Measurements from ENCODE around the gene LRIT1.

The LRIT1 gene

DNA sequence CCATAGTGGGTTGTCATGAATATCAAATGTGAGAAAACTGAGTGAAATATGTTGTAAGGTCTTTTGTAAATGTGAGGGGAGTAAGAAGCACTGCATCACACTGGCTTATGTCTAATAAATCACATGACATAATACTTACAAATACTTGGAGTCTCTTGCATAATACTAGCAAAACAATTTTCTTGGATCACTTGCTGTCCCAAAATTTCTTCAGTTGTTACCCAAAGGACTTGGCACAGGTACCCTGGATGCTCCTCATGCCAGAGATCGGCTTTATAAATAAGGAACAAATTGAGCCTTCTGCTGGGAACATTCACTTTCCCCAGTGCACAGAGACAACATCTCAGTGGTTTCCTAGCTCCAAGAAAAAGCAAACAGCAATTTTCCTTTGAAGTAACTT is 11.0 kb downstream of the LRIT1 start:
- H3K4me3 ChIP-seq (ENCODE audit: low read depth, low read length): no peak overlapping the region
- TF ChIP-seq, protein P1, sequence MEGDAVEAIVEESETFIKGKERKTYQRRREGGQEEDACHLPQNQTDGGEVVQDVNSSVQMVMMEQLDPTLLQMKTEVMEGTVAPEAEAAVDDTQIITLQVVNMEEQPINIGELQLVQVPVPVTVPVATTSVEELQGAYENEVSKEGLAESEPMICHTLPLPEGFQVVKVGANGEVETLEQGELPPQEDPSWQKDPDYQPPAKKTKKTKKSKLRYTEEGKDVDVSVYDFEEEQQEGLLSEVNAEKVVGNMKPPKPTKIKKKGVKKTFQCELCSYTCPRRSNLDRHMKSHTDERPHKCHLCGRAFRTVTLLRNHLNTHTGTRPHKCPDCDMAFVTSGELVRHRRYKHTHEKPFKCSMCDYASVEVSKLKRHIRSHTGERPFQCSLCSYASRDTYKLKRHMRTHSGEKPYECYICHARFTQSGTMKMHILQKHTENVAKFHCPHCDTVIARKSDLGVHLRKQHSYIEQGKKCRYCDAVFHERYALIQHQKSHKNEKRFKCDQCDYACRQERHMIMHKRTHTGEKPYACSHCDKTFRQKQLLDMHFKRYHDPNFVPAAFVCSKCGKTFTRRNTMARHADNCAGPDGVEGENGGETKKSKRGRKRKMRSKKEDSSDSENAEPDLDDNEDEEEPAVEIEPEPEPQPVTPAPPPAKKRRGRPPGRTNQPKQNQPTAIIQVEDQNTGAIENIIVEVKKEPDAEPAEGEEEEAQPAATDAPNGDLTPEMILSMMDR (IDR thresholded peaks at IDR 0.05; ENCODE audit: low read depth, low read length): no peak

DNA sequence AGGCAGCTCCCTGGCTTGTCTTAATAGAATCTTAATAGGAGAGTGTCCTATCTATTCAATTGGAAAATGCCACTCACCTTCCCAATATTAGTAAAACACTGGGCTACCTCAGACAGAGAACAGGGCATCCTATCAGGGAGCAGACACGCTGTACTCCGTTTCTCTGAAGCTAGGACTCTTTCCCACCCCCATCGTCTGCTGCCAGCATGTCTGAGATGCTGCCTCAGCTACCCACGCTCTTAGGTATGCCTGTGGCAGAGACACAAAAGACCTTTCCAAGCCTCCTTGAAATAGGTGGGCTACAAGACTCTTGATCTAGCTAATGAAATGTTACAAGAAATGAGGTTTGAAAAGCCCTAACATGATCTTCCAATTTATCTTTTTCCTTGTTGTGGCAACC is 13.5 kb downstream of the LRIT1 start:
- H3K4me3 ChIP-seq (ENCODE audit: low read depth, low read length): no peak overlapping the region
- TF ChIP-seq, protein P1 (IDR thresholded peaks at IDR 0.05; ENCODE audit: low read depth, low read length): no peak
- DNase-seq (ENCODE audit: low read depth, low spot score): no peak
- in situ Hi-C loops (cut with HindIII; ENCODE audit: low sequenced_read_pairs): no loop called here

More for the DNA sequence above, 11.0 kb downstream of the LRIT1 start:
- DNase-seq (ENCODE audit: low read depth, low spot score): no peak
- in situ Hi-C loops (cut with HindIII; ENCODE audit: low sequenced_read_pairs): no loop called here

DNA sequence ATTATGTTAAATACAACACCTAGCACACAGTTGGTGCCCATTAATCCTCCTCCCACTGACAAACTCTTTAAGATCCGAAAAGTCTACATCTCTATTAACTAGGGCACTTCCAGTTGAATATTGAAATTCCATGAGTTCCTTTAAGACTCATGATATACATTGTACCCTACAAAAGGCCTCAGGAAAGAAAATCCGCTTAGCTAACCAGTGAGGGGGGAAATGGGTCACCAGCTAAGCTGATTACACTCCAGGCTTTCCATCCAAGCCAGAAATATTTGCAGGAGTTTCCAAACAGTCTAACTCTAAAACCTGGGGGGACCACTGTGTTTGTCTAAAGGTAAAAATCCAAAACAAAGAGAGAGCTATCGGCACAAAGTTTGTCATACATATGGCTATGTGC is 14.7 kb downstream of the LRIT1 start:
- in situ Hi-C loops (cut with HindIII; ENCODE audit: low sequenced_read_pairs): no loop called here
- H3K4me3 ChIP-seq (ENCODE audit: low read depth, low read length): no peak overlapping the region
- DNase-seq (ENCODE audit: low read depth, low spot score): no peak
- TF ChIP-seq, protein P1 (IDR thresholded peaks at IDR 0.05; ENCODE audit: low read depth, low read length): no peak

DNA sequence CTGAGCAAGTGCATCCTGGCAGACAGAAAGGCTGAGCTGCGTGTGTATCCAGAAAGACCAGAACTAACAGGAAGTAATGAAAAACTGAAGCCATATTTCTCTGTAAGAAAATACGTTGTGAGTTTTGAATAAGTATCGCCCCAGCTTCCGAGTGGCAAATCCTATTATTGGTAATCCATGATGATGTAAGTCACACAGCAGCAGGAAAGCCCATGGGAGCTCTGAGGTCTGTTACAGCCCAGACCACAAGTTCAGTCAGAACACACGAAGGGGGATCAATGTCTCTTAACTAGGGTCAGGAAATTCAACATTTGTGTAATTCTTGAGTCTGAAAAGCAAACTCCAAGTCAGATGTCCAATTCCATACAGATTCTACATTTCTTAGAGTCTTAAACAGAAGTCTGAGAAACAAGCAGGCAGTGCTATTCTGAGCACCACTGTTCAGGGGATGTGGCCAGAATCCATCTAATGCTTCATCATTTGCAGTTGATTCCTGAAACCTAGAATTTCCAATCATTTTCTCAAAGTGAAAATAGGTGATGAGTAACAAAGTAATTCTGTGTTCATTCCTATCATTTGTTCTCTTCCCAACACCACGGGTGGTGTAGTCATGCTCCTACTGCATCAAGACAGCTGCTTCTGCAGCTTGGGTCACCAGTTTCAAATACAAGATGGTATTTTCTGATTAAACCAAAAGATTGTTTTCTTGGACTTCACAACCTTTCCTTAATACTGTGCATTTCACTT is 15.7 kb downstream of the LRIT1 start, which contains the start of gene LRIT2:
LRIT2 (minus strand) TSS at position 118 of the 747 bp plus-strand sequence; CDS start at position 94, 24 bp downstream.
- no peak within 1 kb of the TSS for H3K4me3 ChIP-seq (ENCODE audit: low read depth, low read length)
- DNase-seq (ENCODE audit: low read depth, low spot score): no peak
- TF ChIP-seq, protein P1 (IDR thresholded peaks at IDR 0.05; ENCODE audit: low read depth, low read length): no peak
- in situ Hi-C loops (cut with HindIII; ENCODE audit: low sequenced_read_pairs): no loop called here

DNA sequence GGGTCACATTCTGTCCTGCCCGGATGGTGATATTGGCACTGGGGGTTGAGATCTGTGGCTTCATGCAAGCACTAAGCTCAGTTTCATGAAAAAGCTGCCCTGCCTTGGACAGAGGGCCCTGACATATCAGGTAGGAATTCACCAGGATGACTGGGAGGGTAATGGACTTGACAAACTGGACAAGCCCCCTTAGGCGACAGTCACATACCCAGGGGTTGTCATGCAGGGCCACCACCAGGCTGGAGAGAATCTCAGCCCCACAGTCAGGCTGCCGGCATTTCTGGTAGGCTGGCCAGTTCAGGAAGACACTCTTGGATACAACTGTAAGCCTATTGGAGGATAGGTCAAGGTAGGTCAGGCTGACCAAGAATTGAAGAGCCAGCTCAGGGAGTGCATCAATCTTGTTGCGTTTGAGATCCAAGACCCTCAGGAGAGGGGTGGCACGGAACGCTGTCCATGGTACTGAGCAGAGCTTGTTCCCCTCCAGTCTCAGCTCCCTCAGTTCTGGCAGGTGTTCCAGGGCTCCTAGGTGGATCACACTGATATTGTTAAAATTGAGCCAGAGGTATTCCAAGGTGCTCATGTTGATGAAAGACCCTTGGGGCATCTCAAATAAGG is 16.8 kb downstream of the LRIT1 start:
- in situ Hi-C loops (cut with HindIII; ENCODE audit: low sequenced_read_pairs): no loop called here
- TF ChIP-seq, protein P1 (IDR thresholded peaks at IDR 0.05; ENCODE audit: low read depth, low read length): no peak
- no peak for DNase-seq (ENCODE audit: low read depth, low spot score)
- no peak overlapping the region for H3K4me3 ChIP-seq (ENCODE audit: low read depth, low read length)

DNA sequence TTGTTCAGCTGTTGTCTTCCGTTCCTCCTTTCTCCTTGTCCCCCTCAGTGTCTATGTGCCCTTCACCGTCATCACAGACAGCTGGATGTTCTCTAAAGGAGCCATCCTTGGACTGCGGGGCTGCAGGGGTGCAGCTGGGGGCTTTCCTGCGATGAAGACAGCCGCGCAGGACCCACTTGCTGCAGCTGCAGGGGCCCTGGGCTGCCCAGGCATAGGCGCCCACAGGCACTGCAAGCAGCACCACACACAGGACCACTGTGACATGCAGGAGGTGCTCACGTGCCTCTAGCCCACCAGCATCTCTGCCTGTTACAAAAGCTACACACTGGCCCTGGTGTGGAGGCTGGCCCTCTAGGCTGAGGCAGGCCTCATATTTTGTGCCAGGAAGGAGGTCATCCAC is 19.4 kb downstream of the LRIT1 start:
- DNase-seq (ENCODE audit: low read depth, low spot score): no peak
- H3K4me3 ChIP-seq (ENCODE audit: low read depth, low read length): no peak overlapping the region
- in situ Hi-C loops (cut with HindIII; ENCODE audit: low sequenced_read_pairs): no loop called here
- TF ChIP-seq, protein P1 (IDR thresholded peaks at IDR 0.05; ENCODE audit: low read depth, low read length): no peak
